ENCODE results near the gene NADSYN1.
"Not testable (repeated sequence)": the region's sequence is repeated elsewhere in the genome, so short reads cannot be mapped to it uniquely, and the experiment has no call there.

The NADSYN1 gene

GRCh38 chr11:71532036-71532610, 79.1 kb downstream of the NADSYN1 start:
- no peak for DNase-seq (ENCODE audit: low read depth)
- TF ChIP-seq CTCF (IDR thresholded peaks at IDR 0.05; ENCODE audit: low read length, missing control alignments): no peak
- H3K4me3 ChIP-seq (replicated peaks; ENCODE audit: low read depth, low read length): no peak overlapping the region

GRCh38 chr11:71534711-71535608, 82.0 kb downstream of the NADSYN1 start:
- H3K4me3 ChIP-seq (replicated peaks; ENCODE audit: low read depth, low read length); DNase-seq (ENCODE audit: low read depth): not testable (repeated sequence)

GRCh38 chr11:71535825-71536224, 82.8 kb downstream of the NADSYN1 start:
- no peak for TF ChIP-seq CTCF (IDR thresholded peaks at IDR 0.05; ENCODE audit: low read length, missing control alignments)

GRCh38 chr11:71537537-71537936, 84.5 kb downstream of the NADSYN1 start:
- H3K4me3 ChIP-seq (replicated peaks; ENCODE audit: low read depth, low read length): no peak overlapping the region
- TF ChIP-seq CTCF (IDR thresholded peaks at IDR 0.05; ENCODE audit: low read length, missing control alignments): no peak
- DNase-seq (ENCODE audit: low read depth): no peak

More at GRCh38 chr11:71535825-71536224, 82.8 kb downstream of the NADSYN1 start:
- DNase-seq (ENCODE audit: low read depth): no peak
- no peak overlapping the region for H3K4me3 ChIP-seq (replicated peaks; ENCODE audit: low read depth, low read length)

DNA sequence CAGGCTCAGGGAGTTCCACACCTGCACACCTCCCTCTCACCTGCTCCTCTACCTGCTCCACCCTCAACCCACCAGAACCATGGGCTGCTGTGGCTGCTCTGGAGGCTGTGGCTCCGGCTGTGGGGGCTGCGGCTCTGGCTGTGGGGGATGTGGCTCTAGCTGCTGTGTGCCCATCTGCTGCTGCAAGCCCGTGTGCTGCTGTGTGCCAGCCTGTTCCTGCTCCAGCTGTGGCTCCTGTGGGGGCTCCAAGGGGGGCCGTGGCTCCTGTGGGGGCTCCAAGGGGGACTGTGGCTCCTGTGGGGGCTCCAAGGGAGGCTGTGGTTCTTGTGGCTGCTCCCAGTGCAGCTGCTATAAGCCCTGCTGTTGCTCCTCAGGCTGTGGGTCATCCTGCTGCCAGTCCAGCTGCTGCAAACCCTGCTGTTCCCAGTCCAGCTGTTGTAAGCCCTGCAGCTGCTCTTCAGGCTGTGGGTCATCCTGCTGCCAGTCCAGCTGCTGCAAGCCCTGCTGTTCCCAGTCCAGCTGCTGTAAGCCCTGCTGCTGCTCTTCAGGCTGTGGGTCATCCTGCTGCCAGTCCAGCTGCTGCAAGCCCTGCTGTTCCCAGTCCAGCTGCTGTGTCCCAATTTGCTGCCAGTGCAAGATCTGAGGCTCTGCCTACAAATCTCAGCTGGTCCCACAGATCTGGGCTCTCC, 85.1 kb downstream of the NADSYN1 start, which contains the start of gene KRTAP5-8:
Gene KRTAP5-8 (plus strand): TSS at position 49 of the 689 bp plus-strand sequence. CDS start 31 bp downstream, at position 80.
- H3K4me3 ChIP-seq (replicated peaks; ENCODE audit: low read depth, low read length); DNase-seq (ENCODE audit: low read depth): not testable (repeated sequence)

GRCh38 chr11:71538666-71538990, 85.6 kb downstream of the NADSYN1 start:
- DNase-seq (ENCODE audit: low read depth): no peak
- no peak overlapping the region for H3K4me3 ChIP-seq (replicated peaks; ENCODE audit: low read depth, low read length)
- no peak for TF ChIP-seq CTCF (IDR thresholded peaks at IDR 0.05; ENCODE audit: low read length, missing control alignments)

DNA sequence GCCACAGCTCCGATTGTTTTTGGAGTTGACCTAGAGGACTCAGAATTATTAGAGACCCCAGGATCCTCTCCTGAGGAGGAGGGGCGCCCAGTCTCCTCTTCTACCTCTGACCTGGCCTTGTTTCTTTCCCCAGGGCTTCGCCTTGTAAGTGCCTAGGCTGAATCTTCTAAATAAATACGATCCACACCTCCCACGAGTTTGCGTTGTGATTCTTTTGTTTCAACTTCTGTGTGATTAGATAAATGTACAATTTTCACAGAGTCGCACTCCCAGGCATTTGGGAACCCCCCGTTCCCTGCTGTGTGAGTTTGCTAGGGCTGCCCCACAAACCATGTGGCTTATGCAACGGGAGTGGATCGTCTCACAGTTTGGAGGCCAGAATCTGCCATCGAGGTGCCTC, 86.0 kb downstream of the NADSYN1 start:
- no peak for TF ChIP-seq CTCF (IDR thresholded peaks at IDR 0.05; ENCODE audit: low read length, missing control alignments)
- DNase-seq (ENCODE audit: low read depth): no peak
- H3K4me3 ChIP-seq (replicated peaks; ENCODE audit: low read depth, low read length): no peak overlapping the region

GRCh38 chr11:71539971-71540370, 87.0 kb downstream of the NADSYN1 start:
- DNase-seq (ENCODE audit: low read depth); H3K4me3 ChIP-seq (replicated peaks; ENCODE audit: low read depth, low read length): not testable (repeated sequence)

- not testable (repeated sequence) for H3K4me3 ChIP-seq (replicated peaks; ENCODE audit: low read depth, low read length); DNase-seq (ENCODE audit: low read depth)
Measured at GRCh38 chr11:71540521-71541304, 87.7 kb downstream of the NADSYN1 start.

Data from fibroblast of pulmonary artery (primary cell).